ENCODE data around the gene SLC9A3. TPM values are rescaled to one million over a fixed set of nuclear protein-coding genes. Genes with fewer than 3 reads are reported as not detected.

The SLC9A3 gene
- total and polyA plus RNA-seq, 2 of the 13 experiments (the other 11 are each of a cell fraction or from before 2014, with no cell fraction given) = 1.5 to 1.8 TPM

Small RNA genes within 50 kb of the gene (microRNA-seq; reads per million reads assigned to microRNA genes)
- not detected for gene MIR4456

Small RNA genes within 50 kb of the gene (small RNA-seq; reads per million reads assigned to genes)
- gene MIR4456 (ENCODE audit: insufficient read depth in 2 of 3, insufficient read length in 3 of 3, low read depth in 2 of 3, low replicate concordance in 1 of 3) = 0 reads per million in 3 experiments

Other genes starting within 250 kb of the SLC9A3 start
- gene AHRR, start 202.7 kb downstream of the SLC9A3 start, total RNA-seq (2016; rRNA removed; fragmentation: Illumina TruSeq; extraction: Trizol) = 0.13 and 0.35 TPM in 2 replicates
- 0.18 and 0.28 TPM in 2 replicates for gene AHRR, start 202.7 kb downstream of the SLC9A3 start, polyA plus RNA-seq (2011; rRNA removed)
- 16.0 and 20.5 TPM in 2 replicates for gene EXOC3, start 81.3 kb downstream of the SLC9A3 start, total RNA-seq (2016; rRNA removed; fragmentation: Illumina TruSeq; extraction: Trizol)
- 9.2 and 11.8 TPM in 2 replicates for gene EXOC3, start 81.3 kb downstream of the SLC9A3 start, polyA plus RNA-seq (2011; rRNA removed)
- 8.1 and 9.4 TPM in 2 replicates for gene CEP72, start 87.9 kb upstream of the SLC9A3 start, total RNA-seq (2016; rRNA removed; fragmentation: Illumina TruSeq; extraction: Trizol)
- 3.4 and 4.4 TPM in 2 replicates for gene CEP72, start 87.9 kb upstream of the SLC9A3 start, polyA plus RNA-seq (2011; rRNA removed)
- gene TPPP, start 168.9 kb upstream of the SLC9A3 start, total RNA-seq (2016; rRNA removed; fragmentation: Illumina TruSeq; extraction: Trizol) = 0.04 TPM in 1 of 2 replicates, not detected in the other
- gene TPPP, start 168.9 kb upstream of the SLC9A3 start, polyA plus RNA-seq (2011; rRNA removed) = 0.05 and 0.07 TPM in 2 replicates

All from HepG2 (cell line).